HepG2 (cell line): ENCODE data around the gene ARHGEF10L. TPM values are rescaled to one million over a fixed set of nuclear protein-coding genes. Genes with fewer than 3 reads are reported as not detected.

Source experiments
- ATAC-seq: fragments of 200-7000 bp; cut with Tn5 transposase; 3 replicates; pipeline ENCODE4 v1.9.1; 2020; ENCODE audit warnings: mild to moderate bottlenecking, moderate library complexity
- BruUV-seq: library from RNA; stranded (reverse); fragments of 400-500 nt; replicated peaks from 2 replicates; lab custom pipeline; 2021; lab: Mats Ljungman, UMichigan
- CTCF ChIA-PET: fragments of 300-600 bp; formaldehyde crosslinking; extraction: SDS; loops from one replicate; lab custom pipeline; 2021; ENCODE audit warnings: low total read pairs, inconsistent platforms, low intra/inter-chr PET ratio; lab: Yijun Ruan, JAX
- POLR2A ChIA-PET: fragments of 350-600 bp; sonication (Branson Sonifier 250); formaldehyde crosslinking; loops from one replicate; lab custom pipeline; 2020; ENCODE audit warnings: antibody characterized with exemption, inconsistent platforms; lab: Yijun Ruan, JAX
- DNase-seq: peaks from one replicate; pipeline ENCODE4 v3.0.0-alpha.2; 2015; ENCODE audit warnings: low spot score
- FAIRE-seq: peaks from 3 replicates; lab custom pipeline; 2011; peaks lifted over from hg19 to GRCh38; lab: Jason Lieb, UNC
- H2AFZ ChIP-seq: one replicate; pipeline ENCODE4 v1.6.1; 2011; ENCODE audit warnings: low read length, inconsistent platforms
- H3K27ac ChIP-seq: fragments of 300-600 bp; 3 replicates; pipeline ENCODE4 v1.8.0; 2011; ENCODE audit warnings: mixed run types, mild to moderate bottlenecking, mixed read lengths, low read length, inconsistent platforms; ENCODE audit not compliant: insufficient read depth; ENCODE audit errors: extremely low read length
- H3K27me3 ChIP-seq, 2 experiments: fragments of 200-600 bp in 1 of 2; 2 replicates in 1 of 2; 3 replicates in 1 of 2; pipeline versions ENCODE4 v1.6.0 to v1.8.0; 2011; ENCODE audit warnings: low read length in 2 of 2, mild to moderate bottlenecking in 2 of 2, moderate library complexity in 2 of 2, inconsistent platforms in 1 of 2; ENCODE audit not compliant: insufficient read depth in 2 of 2, control insufficient read depth in 1 of 2
- H3K36me3 ChIP-seq, 2 experiments: fragments of 200-600 bp in 1 of 2; replicated peaks in 1 of 2; 2 replicates in 1 of 2; 3 replicates in 1 of 2; pipeline versions ENCODE4 v1.5.1 to v1.8.0; 2011; ENCODE audit warnings: low read length in 2 of 2, inconsistent platforms in 1 of 2; ENCODE audit not compliant: insufficient read depth in 2 of 2, control insufficient read depth in 1 of 2
- H3K4me1 ChIP-seq: 2 replicates; pipeline ENCODE4 v1.5.1; 2012; ENCODE audit warnings: low read length, inconsistent platforms; ENCODE audit not compliant: insufficient read depth
- H3K4me2 ChIP-seq: 2 replicates; pipeline ENCODE4 v1.6.0; 2011; ENCODE audit warnings: low read depth, low read length, inconsistent platforms
- H3K4me3 ChIP-seq, 3 experiments: fragments of 200-600 bp in 1 of 3; sonication (generic), shearing (Covaris generic) in 1 of 3; replicated peaks in 1 of 3; 2 replicates each; pipeline ENCODE4 v1.5.1; 2011 to 2016; ENCODE audit warnings: low read length in 3 of 3, inconsistent platforms in 2 of 3, low read depth in 2 of 3, mild to moderate bottlenecking in 2 of 3, control low read depth in 1 of 3, mixed read lengths in 1 of 3; ENCODE audit not compliant: insufficient read depth in 1 of 3
- H3K79me2 ChIP-seq: one replicate; pipeline ENCODE4 v1.6.1; 2011; ENCODE audit warnings: low read length, inconsistent platforms; ENCODE audit not compliant: insufficient read depth
- H3K9ac ChIP-seq: 2 replicates; pipeline ENCODE4 v1.6.0; 2011; ENCODE audit warnings: mild to moderate bottlenecking, low read depth, low read length, inconsistent platforms; ENCODE audit not compliant: insufficient read depth
- H3K9me3 ChIP-seq: 2 replicates; pipeline ENCODE4 v1.5.1; 2012; ENCODE audit warnings: mild to moderate bottlenecking, low read length
- H4K20me1 ChIP-seq: 2 replicates; pipeline ENCODE4 v1.6.0; 2011; ENCODE audit warnings: inconsistent platforms, mild to moderate bottlenecking, low read length, moderate library complexity; ENCODE audit not compliant: insufficient read depth
- CREB3 ChIP-seq: sonication (generic); formaldehyde crosslinking; IDR thresholded peaks from 2 replicates; pipeline ENCODE4 v1.5.0; 2020; ENCODE audit warnings: missing genetic modification reagents
- EEA1 ChIP-seq: sonication (generic); formaldehyde crosslinking; IDR thresholded peaks from 2 replicates; pipeline ENCODE4 v1.5.1; 2020; ENCODE audit warnings: mild to moderate bottlenecking, missing genetic modification reagents, borderline replicate concordance
- HOXD1 ChIP-seq: sonication (generic); formaldehyde crosslinking; IDR thresholded peaks from 2 replicates; pipeline ENCODE4 v1.5.0; 2020; ENCODE audit warnings: missing genetic modification reagents
- NR2C2 ChIP-seq: sonication (generic); formaldehyde crosslinking; IDR thresholded peaks from 2 replicates; pipeline ENCODE4 v1.4.0; 2020; ENCODE audit warnings: missing genetic modification reagents, mild to moderate bottlenecking, moderate library complexity, borderline replicate concordance
- SATB2 ChIP-seq: sonication (generic); formaldehyde crosslinking; IDR thresholded peaks from 2 replicates; pipeline ENCODE4 v1.5.0; 2020; ENCODE audit warnings: missing genetic modification reagents
- SMARCE1 ChIP-seq: fragments of 450-650 bp; IDR thresholded peaks from 2 replicates; pipeline ENCODE4 v1.6.1; 2017; ENCODE audit warnings: borderline replicate concordance
- ZFP41 ChIP-seq: sonication (generic); formaldehyde crosslinking; IDR thresholded peaks from 2 replicates; pipeline ENCODE4 v1.4.0; 2020; ENCODE audit warnings: mild to moderate bottlenecking, missing genetic modification reagents, borderline replicate concordance
- ZNF17 ChIP-seq: sonication (generic); formaldehyde crosslinking; IDR thresholded peaks from 2 replicates; pipeline ENCODE4 v1.5.0; 2020; ENCODE audit warnings: mild to moderate bottlenecking, missing genetic modification reagents
- ZNF619 ChIP-seq: sonication (generic); formaldehyde crosslinking; IDR thresholded peaks from 2 replicates; pipeline ENCODE4 v1.4.0; 2020; ENCODE audit warnings: mild to moderate bottlenecking, missing genetic modification reagents
- ZZZ3 ChIP-seq: sonication (generic); formaldehyde crosslinking; IDR thresholded peaks from 2 replicates; pipeline ENCODE4 v1.4.0; 2020; ENCODE audit warnings: missing genetic modification reagents, mild to moderate bottlenecking, borderline replicate concordance
- WGBS: methylation state at CpG from one replicate; pipeline ENCODE4 v1.1.6; 2017; ENCODE audit warnings: low lambda C conversion rate; 5-methylcytosine and 5-hydroxymethylcytosine counted together
- in situ Hi-C: cut with HindIII; loops from 2 replicates; pipeline ENCODE4 v1.10.0; 2017; ENCODE audit warnings: low pct_unique_long_range_greater_than_20kb; ENCODE audit not compliant: extremely low pct_ligation_motif_present
- intact Hi-C: fragments of 100-400 bp; cut with micrococcal nuclease; formaldehyde crosslinking; loops from one replicate; pipeline ENCODE4 v1.10.0; 2022; ENCODE audit not compliant: unreplicated experiment
- polyA plus RNA-seq, 8 experiments: library from polyadenylated mRNA; depleted of rRNA in 3 of 8; stranded (reverse) in 7 of 8; unstranded in 1 of 8; fragments of >200 nt; fragmentation: Illumina TruSeq in 4 of 8; extraction: Trizol in 4 of 8; gene quantifications; 2 replicates each; pipeline versions ENCODE4 v1.2.1 to v1.2.3, GENCODE V29; 2011 to 2016; ENCODE audit warnings: low read depth in 4 of 8, missing spikeins in 1 of 8, mixed read lengths in 1 of 8; ENCODE audit not compliant: insufficient read depth in 1 of 8
- total RNA-seq, 5 experiments: library from RNA; depleted of rRNA; stranded (reverse); fragments of >200 nt; fragmentation: Illumina TruSeq; extraction: Trizol; gene quantifications; 2 replicates each; pipeline ENCODE4 v1.2.3, GENCODE V29; 2016; ENCODE audit warnings: low read depth in 1 of 5

ARHGEF10L gene
- total and polyA plus RNA-seq, 2 of the 13 experiments (the other 11 are each of a cell fraction or from before 2014, with no cell fraction given): 46.5 to 78.3 TPM

DNA sequence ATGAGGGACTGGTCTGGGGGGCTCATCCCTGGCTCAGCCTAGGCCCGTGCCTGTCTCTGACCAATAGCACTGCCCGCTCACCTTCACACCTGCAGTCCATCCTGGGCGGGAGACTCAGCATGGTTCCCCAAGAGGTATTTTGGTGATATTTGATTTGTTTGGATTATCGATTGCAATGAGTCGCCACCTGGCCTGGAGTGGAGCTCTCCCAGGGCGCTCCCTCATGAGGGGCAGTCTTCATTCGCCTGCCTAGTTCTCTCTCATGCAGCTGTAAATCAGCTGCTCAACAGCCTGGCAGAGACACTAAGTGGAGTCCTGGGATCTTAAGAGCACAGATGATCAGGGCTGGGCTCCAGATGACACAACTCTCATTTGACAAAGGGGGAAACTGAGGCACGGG is 125.6 kb downstream of the ARHGEF10L start:
- TF ChIP-seq NR2C2 (CRISPR knock-in tag) (no peak), ZZZ3 (no peak), ZNF17 (CRISPR knock-in tag) (no peak), CREB3 (CRISPR knock-in tag) (no peak), HOXD1 (CRISPR knock-in tag) (no peak), SATB2 (no peak), SMARCE1 (no peak), EEA1 (CRISPR knock-in tag) (no peak), ZNF619 (no peak), ZFP41 (CRISPR knock-in tag) (no peak)
- in situ Hi-C loops (no loop called here), intact Hi-C loops (no loop called here)
- CTCF ChIA-PET: no interaction called here
- Histone ChIP-seq H3K79me2 (no peaks in the 10 kb centered on the region), H3K27me3 (no peaks in the 10 kb centered on the region; a peak in 1 of 5 replicates), H3K36me3 (peaks cover 46 to 87% of the 10 kb centered on the region in 2 experiments), H3K4me3 (no peak overlapping the region), H3K4me1 (no peaks in the 10 kb centered on the region), H3K9ac (no peak overlapping the region), H3K27ac (no peak overlapping the region), H3K9me3 (no peaks in the 10 kb centered on the region), H2AFZ (no peak overlapping the region), H3K4me2 (no peak overlapping the region), H4K20me1 (peaks cover 53% of the 10 kb centered on the region; the same call in 1 of the 2 replicates)
- no peak for DNase-seq
- 84% methylated on average over 5 of the region's 8 CpGs for WGBS
- no TSS peak for BruUV-seq
- POLR2A ChIA-PET: no interaction called here
- ATAC-seq: no peak
- no peak for FAIRE-seq
